ENCODE measurements around the gene CDC42SE1.

Gene CDC42SE1

DNA sequence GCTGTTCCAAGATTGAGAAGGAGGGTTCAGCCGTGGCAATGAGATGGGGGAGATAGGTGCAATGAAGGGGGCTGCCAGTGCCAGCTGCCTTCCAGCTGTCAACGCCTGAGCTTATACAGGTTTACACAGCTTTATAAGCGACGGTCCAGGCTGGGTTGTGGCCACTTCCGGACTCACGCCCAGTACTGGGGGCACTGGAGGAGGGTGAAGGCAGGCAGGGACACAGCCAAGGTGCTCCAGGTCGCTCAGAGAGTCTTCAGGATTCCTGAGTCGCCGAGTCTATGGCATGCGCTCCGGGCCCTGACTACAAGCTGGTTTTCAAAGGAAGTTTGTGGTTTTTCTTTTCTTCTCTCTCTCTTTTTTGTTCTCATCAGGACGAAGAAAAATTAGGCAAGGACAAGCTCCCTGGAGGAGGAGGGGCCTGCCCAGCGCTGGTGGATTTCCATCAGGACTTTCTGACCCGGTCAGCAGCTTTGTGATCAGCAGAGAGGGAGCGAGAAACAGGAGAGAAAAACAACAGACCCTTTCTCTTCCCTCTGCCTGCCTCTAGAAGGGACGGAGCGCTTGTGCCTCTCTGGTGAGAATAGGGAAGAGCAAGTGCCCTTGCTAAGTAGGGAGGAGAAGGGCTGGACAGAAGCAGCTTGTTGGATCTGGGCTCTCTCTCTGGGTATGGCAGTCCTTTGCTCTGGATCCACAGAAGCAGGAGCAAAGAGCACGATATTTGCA lies 52.9 kb downstream of the CDC42SE1 start, which contains the start of gene MINDY1:
TSS of gene MINDY1 (minus strand) at position 576 of the 726 bp plus-strand sequence. CDS start 4,285 bp downstream, outside the sequence.
- no peaks in the 10 kb centered on the region for H3K9me3 ChIP-seq (ENCODE audit: control insufficient read depth in 1 of 2, low read length in 2 of 2)
- H3K4me1 ChIP-seq (ENCODE audit: control insufficient read depth in 1 of 2, insufficient read depth in 2 of 2, low read length in 2 of 2), result peaks cover 25 to 62% of the 10 kb centered on the region in 2 donors
- no peaks in the 10 kb centered on the region for H3K27me3 ChIP-seq (ENCODE audit: low read depth, low read length)
- peak within 1 kb of the TSS; percentile 95 for H3K27ac ChIP-seq (ENCODE audit: low read length)
- H3K4me3 ChIP-seq (ENCODE audit: low read depth in 1 of 2, low read length in 2 of 2), result peak within 1 kb of the TSS; percentile 82 to 88
- peaks cover 4 to 16% of the 10 kb centered on the region in 2 donors for H3K36me3 ChIP-seq (ENCODE audit: control insufficient read depth in 1 of 2, insufficient read depth in 2 of 2, low read length in 2 of 2)

DNA sequence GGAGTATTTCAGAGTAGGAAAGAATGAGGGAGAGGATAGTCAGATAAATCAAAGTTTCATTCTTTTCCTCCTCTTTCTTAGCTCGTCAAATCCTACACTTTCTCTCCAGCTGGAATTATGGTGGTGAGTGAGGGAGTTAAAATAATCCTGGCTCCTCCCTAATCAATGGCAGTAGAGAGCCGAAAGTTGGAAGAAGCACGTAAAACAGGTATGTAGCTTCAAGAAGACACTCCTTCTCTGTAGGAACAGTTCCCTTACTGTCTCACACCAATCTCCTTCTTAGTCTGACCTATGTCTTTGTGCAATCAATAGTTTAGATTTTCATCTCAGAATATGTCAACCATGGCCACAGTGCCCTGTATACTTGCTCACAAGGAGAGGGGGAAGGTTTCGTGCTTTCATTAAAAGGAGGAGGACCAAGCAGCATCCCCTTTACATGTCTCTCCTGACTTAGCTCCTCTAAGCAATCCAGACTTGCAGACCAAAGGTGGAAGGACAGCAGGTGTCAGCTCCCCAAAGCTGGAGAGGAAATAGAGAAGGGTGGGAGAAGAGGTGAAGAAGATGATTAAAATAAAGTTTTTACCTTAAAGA lies 53.6 kb downstream of the CDC42SE1 start:
- peaks cover 25 to 57% of the 10 kb centered on the region in 2 donors for H3K4me1 ChIP-seq (ENCODE audit: control insufficient read depth in 1 of 2, insufficient read depth in 2 of 2, low read length in 2 of 2)
- H3K4me3 ChIP-seq (ENCODE audit: low read depth in 1 of 2, low read length in 2 of 2), result peak overlapping the region; percentile 82 to 88
- peak overlapping the region; percentile 95 for H3K27ac ChIP-seq (ENCODE audit: low read length)
- H3K36me3 ChIP-seq (ENCODE audit: control insufficient read depth in 1 of 2, insufficient read depth in 2 of 2, low read length in 2 of 2), result peaks cover 8 to 22% of the 10 kb centered on the region in 2 donors
- no peaks in the 10 kb centered on the region for H3K9me3 ChIP-seq (ENCODE audit: control insufficient read depth in 1 of 2, low read length in 2 of 2)
- H3K27me3 ChIP-seq (ENCODE audit: low read depth, low read length), result no peaks in the 10 kb centered on the region

DNA sequence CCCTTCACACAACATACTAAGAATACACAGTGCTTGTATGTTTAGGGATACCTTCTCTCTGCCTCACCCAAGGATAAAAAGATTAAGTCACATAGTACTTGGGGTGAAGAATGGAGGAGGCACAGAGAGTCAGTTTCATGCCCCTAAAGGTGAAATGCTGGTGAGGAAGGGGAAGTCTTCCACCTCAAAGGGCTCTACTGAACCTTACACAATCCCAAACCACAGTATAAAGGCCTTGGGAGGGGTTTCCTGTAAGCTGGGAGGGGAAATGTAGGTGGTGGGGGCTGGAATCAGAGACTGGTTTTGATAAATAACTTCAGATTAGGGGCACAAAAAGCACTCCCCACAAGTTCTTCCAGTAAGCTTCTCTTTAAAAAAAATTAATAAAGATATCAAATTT lies 56.2 kb downstream of the CDC42SE1 start:
- H3K4me1 ChIP-seq (ENCODE audit: control insufficient read depth in 1 of 2, insufficient read depth in 2 of 2, low read length in 2 of 2), result peaks cover 19 to 43% of the 10 kb centered on the region in 2 donors
- H3K4me3 ChIP-seq (ENCODE audit: low read depth in 1 of 2, low read length in 2 of 2), result peak overlapping the region; percentile 1 to 36
- H3K27ac ChIP-seq (ENCODE audit: low read length), result peak overlapping the region; percentile 17
- H3K9me3 ChIP-seq (ENCODE audit: control insufficient read depth in 1 of 2, low read length in 2 of 2), result no peaks in the 10 kb centered on the region
- H3K27me3 ChIP-seq (ENCODE audit: low read depth, low read length), result no peaks in the 10 kb centered on the region
- peaks cover 17 to 37% of the 10 kb centered on the region in 2 donors for H3K36me3 ChIP-seq (ENCODE audit: control insufficient read depth in 1 of 2, insufficient read depth in 2 of 2, low read length in 2 of 2)

DNA sequence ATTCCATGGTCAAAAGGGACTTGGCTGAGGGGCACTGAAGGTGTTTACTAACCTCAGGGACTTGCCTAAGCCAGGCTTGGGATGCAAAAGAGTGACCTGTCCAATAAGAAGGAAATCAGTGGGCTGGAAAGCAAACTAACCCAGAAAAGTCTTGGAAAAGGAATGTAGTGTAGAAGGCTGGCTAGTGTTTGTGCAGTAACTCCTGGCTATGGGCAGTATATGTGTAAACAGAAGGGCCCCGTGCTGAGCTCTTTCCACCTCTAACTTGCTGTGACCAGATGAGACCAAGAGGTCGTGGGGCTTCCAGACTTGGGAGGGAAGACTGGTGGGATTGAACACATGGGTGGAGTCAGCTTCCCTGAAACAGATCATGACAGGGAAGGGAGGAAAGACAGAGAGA lies 56.8 kb downstream of the CDC42SE1 start:
- no peak overlapping the region for H3K27ac ChIP-seq (ENCODE audit: low read length)
- H3K4me3 ChIP-seq (ENCODE audit: low read depth in 1 of 2, low read length in 2 of 2), result peak overlapping the region in 1 of 2 donors; percentile 36
- no peaks in the 10 kb centered on the region for H3K9me3 ChIP-seq (ENCODE audit: control insufficient read depth in 1 of 2, low read length in 2 of 2)
- H3K4me1 ChIP-seq (ENCODE audit: control insufficient read depth in 1 of 2, insufficient read depth in 2 of 2, low read length in 2 of 2), result peaks cover 14 to 40% of the 10 kb centered on the region in 2 donors
- no peaks in the 10 kb centered on the region for H3K27me3 ChIP-seq (ENCODE audit: low read depth, low read length)
- peaks cover 22 to 43% of the 10 kb centered on the region in 2 donors for H3K36me3 ChIP-seq (ENCODE audit: control insufficient read depth in 1 of 2, insufficient read depth in 2 of 2, low read length in 2 of 2)

DNA sequence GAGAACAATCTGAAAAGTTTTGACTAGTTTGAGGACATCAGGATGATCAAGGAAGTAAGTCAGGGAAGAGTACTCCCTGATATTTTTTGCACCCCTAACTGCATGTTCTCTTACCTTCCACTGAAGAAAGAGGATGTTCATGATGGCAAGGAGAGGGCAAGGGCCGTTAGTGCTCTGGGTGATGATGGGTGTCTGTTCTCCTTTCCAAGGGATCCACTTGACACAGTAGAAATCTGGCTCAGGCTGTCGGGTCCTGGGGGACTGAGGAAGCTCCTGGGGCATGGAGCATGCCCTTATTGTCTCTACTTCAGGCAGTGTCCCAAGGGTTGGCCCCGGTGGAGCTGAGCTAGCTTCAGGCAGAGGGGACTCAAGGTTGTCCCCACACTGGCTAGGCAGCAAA lies 57.4 kb downstream of the CDC42SE1 start:
- no peaks in the 10 kb centered on the region for H3K27me3 ChIP-seq (ENCODE audit: low read depth, low read length)
- peak overlapping the region in 1 of 2 donors; percentile 36 for H3K4me3 ChIP-seq (ENCODE audit: low read depth in 1 of 2, low read length in 2 of 2)
- H3K9me3 ChIP-seq (ENCODE audit: control insufficient read depth in 1 of 2, low read length in 2 of 2), result no peaks in the 10 kb centered on the region
- H3K36me3 ChIP-seq (ENCODE audit: control insufficient read depth in 1 of 2, insufficient read depth in 2 of 2, low read length in 2 of 2), result peaks cover 27 to 49% of the 10 kb centered on the region in 2 donors
- no peak overlapping the region for H3K27ac ChIP-seq (ENCODE audit: low read length)
- H3K4me1 ChIP-seq (ENCODE audit: control insufficient read depth in 1 of 2, insufficient read depth in 2 of 2, low read length in 2 of 2), result peaks cover 10 to 34% of the 10 kb centered on the region in 2 donors

DNA sequence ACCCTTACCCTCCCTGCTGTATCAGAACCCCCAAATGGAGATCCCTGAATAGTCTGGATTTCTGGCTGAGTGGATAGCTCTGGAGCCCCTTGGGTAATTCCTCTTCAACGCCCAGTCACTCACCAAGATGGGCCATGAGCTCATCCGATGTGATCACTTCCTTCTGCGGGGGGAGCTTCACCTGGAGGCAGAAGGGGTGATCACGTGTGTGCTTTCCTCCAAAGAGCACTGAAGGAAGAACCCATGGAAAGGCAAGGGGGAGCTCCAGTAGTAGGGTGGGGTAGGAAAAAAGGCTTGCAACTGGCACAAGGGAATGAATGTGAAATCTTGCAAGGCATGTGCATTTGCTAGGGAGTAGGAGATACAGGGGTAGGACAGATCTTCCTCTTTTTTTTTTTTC lies 57.8 kb downstream of the CDC42SE1 start:
- Histone ChIP-seq H3K4me1 (ENCODE audit: control insufficient read depth in 1 of 2, insufficient read depth in 2 of 2, low read length in 2 of 2) (peaks cover 10 to 30% of the 10 kb centered on the region in 2 donors), H3K36me3 (ENCODE audit: control insufficient read depth in 1 of 2, insufficient read depth in 2 of 2, low read length in 2 of 2) (peaks cover 27 to 53% of the 10 kb centered on the region in 2 donors), H3K9me3 (ENCODE audit: control insufficient read depth in 1 of 2, low read length in 2 of 2) (no peaks in the 10 kb centered on the region), H3K27me3 (ENCODE audit: low read depth, low read length) (no peaks in the 10 kb centered on the region), H3K27ac (ENCODE audit: low read length) (no peak overlapping the region), H3K4me3 (ENCODE audit: low read depth in 1 of 2, low read length in 2 of 2) (no peak overlapping the region)

Data from muscle layer of duodenum (tissue), 2 donors.